Gastroesophageal sphincter (tissue), 3 donors: ENCODE data around the gene RTL10.

Source experiments
- CTCF ChIP-seq, 4 experiments: fragments of 200-600 bp in 2 of 4; fragments of 450-650 bp in 2 of 4; sonication (generic) in 1 of 4; IDR thresholded peaks; one replicate each; pipeline ENCODE4 v1.5.1; 2017 to 2019; ENCODE audit warnings: antibody characterized with exemption in 4 of 4, mild to moderate bottlenecking in 2 of 4, moderate library complexity in 2 of 4
- POLR2AphosphoS5 ChIP-seq: sonication (generic); formaldehyde crosslinking; IDR thresholded peaks from one replicate; pipeline ENCODE4 v1.6.1; 2017; ENCODE audit warnings: antibody characterized with exemption

GRCh38 chr22:19812910-19813309 lies 41.8 kb downstream of the RTL10 start:
- TF ChIP-seq CTCF (IDR thresholded peaks at IDR 0.05) (no peak), POLR2AphosphoS5 (no peak)
